ENCODE data around the gene PLEK.

- no peak for TF ChIP-seq EZH2 (IDR thresholded peaks at IDR 0.05; ENCODE audit: borderline replicate concordance, insufficient read depth, low read depth, low read length, poor library complexity, severe bottlenecking)
- TF ChIP-seq CTCF (IDR thresholded peaks at IDR 0.05): no peak
These were observed 47.2 kb downstream of the PLEK start for GRCh38 chr2:68412127-68412819.
